H1 (cell line): ENCODE measurements around the gene DCXR. TPM values are rescaled to one million over a fixed set of nuclear protein-coding genes. Genes with fewer than 3 reads are reported as not detected.

Experiments
- CTCF ChIA-PET: fragments of 300-600 bp; sonication (Branson Sonifier 250); formaldehyde crosslinking; loops from one replicate; lab custom pipeline; 2021; ENCODE audit not compliant: partially characterized antibody; lab: Charles Lee
- POLR2A ChIA-PET: fragments of 300-600 bp; sonication (Branson Sonifier 250); formaldehyde crosslinking; loops from one replicate; lab custom pipeline; 2021; ENCODE audit warnings: inconsistent platforms; ENCODE audit not compliant: partially characterized antibody; lab: Charles Lee
- DNase-seq, 2 experiments: peaks; one replicate each; pipeline versions ENCODE4 v3.0.0 to v3.0.0-alpha.2; 2010 to 2022; ENCODE audit warnings: low spot score in 2 of 2, low read depth in 1 of 2, mixed read lengths in 1 of 2
- FAIRE-seq: peaks from 2 replicates; lab custom pipeline; 2011; peaks lifted over from hg19 to GRCh38; lab: Jason Lieb, UNC
- H2AFZ ChIP-seq: 2 replicates; pipeline ENCODE4 v1.8.1; 2012; ENCODE audit warnings: low read length, inconsistent platforms
- H2AK5ac ChIP-seq: 2 replicates; pipeline ENCODE4 v1.6.1; 2013; ENCODE audit warnings: low read depth, low read length
- H2BK120ac ChIP-seq: replicated peaks from 2 replicates; pipeline ENCODE3; 2013; ENCODE audit warnings: low read depth, low read length, inconsistent platforms
- H2BK12ac ChIP-seq: 2 replicates; pipeline ENCODE4 v1.6.1; 2013; ENCODE audit warnings: low read depth, low read length
- H2BK15ac ChIP-seq: 2 replicates; pipeline ENCODE4 v1.6.1; 2013; ENCODE audit warnings: low read length
- H2BK20ac ChIP-seq: 2 replicates; pipeline ENCODE4 v1.6.1; 2013; ENCODE audit warnings: low read length
- H2BK5ac ChIP-seq: 2 replicates; pipeline ENCODE4 v1.6.1; 2013; ENCODE audit warnings: low read depth, low read length
- H3K14ac ChIP-seq: 2 replicates; pipeline ENCODE4 v1.6.1; 2013; ENCODE audit warnings: inconsistent platforms; ENCODE audit not compliant: insufficient read length
- H3K18ac ChIP-seq: 2 replicates; pipeline ENCODE4 v1.6.1; 2013; ENCODE audit warnings: low read length; ENCODE audit errors: extremely low read depth
- H3K23ac ChIP-seq: 2 replicates; pipeline ENCODE4 v1.6.1; 2013; ENCODE audit warnings: inconsistent platforms; ENCODE audit not compliant: insufficient read length
- H3K23me2 ChIP-seq: 2 replicates; pipeline ENCODE4 v1.6.1; 2013; ENCODE audit warnings: low read depth, low read length
- H3K27ac ChIP-seq: 2 replicates; pipeline ENCODE4 v1.6.1; 2011; ENCODE audit warnings: low read depth, low read length, inconsistent platforms
- H3K27me3 ChIP-seq, 4 experiments: replicated peaks in 1 of 4; 1 replicate in 1 of 4; 2 replicates in 3 of 4; pipeline versions ENCODE4 v1.6.1 to v1.8.1; 2011 to 2013; ENCODE audit warnings: low read length in 3 of 4, mild to moderate bottlenecking in 3 of 4, inconsistent platforms in 2 of 4, mixed read lengths in 2 of 4, moderate library complexity in 1 of 4; ENCODE audit not compliant: control insufficient read depth in 3 of 4, insufficient read depth in 3 of 4; ENCODE audit errors: extremely low read depth in 1 of 4
- H3K36me3 ChIP-seq, 4 experiments: 2 replicates each; pipeline versions ENCODE4 v1.6.1 to v1.8.1; 2011 to 2013; ENCODE audit warnings: mild to moderate bottlenecking in 4 of 4, low read length in 3 of 4, moderate library complexity in 2 of 4, control low read depth in 1 of 4, inconsistent platforms in 1 of 4; ENCODE audit not compliant: insufficient read depth in 4 of 4, control insufficient read depth in 2 of 4
- H3K4ac ChIP-seq: replicated peaks from 2 replicates; pipeline ENCODE3; 2013; ENCODE audit warnings: low read length, low read depth, mixed read lengths, inconsistent platforms; ENCODE audit not compliant: insufficient read length
- H3K4me1 ChIP-seq, 4 experiments: replicated peaks in 1 of 4; 1 replicate in 1 of 4; 2 replicates in 3 of 4; pipeline versions ENCODE4 v1.6.1 to v1.8.1; 2011 to 2013; ENCODE audit warnings: low read length in 3 of 4, inconsistent platforms in 2 of 4, mixed read lengths in 1 of 4; ENCODE audit not compliant: insufficient read depth in 4 of 4, control insufficient read depth in 3 of 4
- H3K4me2 ChIP-seq, 2 experiments: 2 replicates each; pipeline versions ENCODE4 v1.6.1 to v1.8.1; 2011 to 2013; ENCODE audit warnings: low read depth in 2 of 2, low read length in 2 of 2, control low read depth in 1 of 2, inconsistent platforms in 1 of 2, mild to moderate bottlenecking in 1 of 2; ENCODE audit not compliant: insufficient read depth in 1 of 2
- H3K4me3 ChIP-seq, 4 experiments: fragments of 200-600, 300-600 bp in 1 of 4; sonication (generic), shearing (Covaris generic), sonication (Bioruptor Twin) in 1 of 4; 2 replicates each; pipeline versions ENCODE4 v1.5.1 to v1.8.1; 2011 to 2016; ENCODE audit warnings: low read length in 4 of 4, low read depth in 3 of 4, control low read depth in 2 of 4, inconsistent platforms in 2 of 4, mild to moderate bottlenecking in 2 of 4, mixed read lengths in 1 of 4, moderate library complexity in 1 of 4; ENCODE audit not compliant: insufficient read depth in 2 of 4; ENCODE audit errors: extremely low read depth in 1 of 4
- H3K56ac ChIP-seq: replicated peaks from 2 replicates; pipeline ENCODE3; 2013; ENCODE audit warnings: low read depth, mild to moderate bottlenecking, mixed read lengths, low read length, inconsistent platforms; ENCODE audit not compliant: insufficient read length
- H3K79me1 ChIP-seq: 2 replicates; pipeline ENCODE4 v1.6.1; 2013; ENCODE audit warnings: low read depth, low read length, control low read depth
- H3K79me2 ChIP-seq, 2 experiments: 2 replicates each; pipeline versions ENCODE4 v1.6.1 to v1.8.1; 2012 to 2013; ENCODE audit warnings: low read length in 2 of 2, mild to moderate bottlenecking in 2 of 2, inconsistent platforms in 1 of 2; ENCODE audit not compliant: insufficient read depth in 2 of 2, control insufficient read depth in 1 of 2
- H3K9ac ChIP-seq, 4 experiments: replicated peaks in 1 of 4; 1 replicate in 1 of 4; 2 replicates in 3 of 4; pipeline versions ENCODE4 v1.6.1 to v1.8.1; 2011 to 2013; ENCODE audit warnings: low read depth in 3 of 4, low read length in 3 of 4, control low read depth in 2 of 4, mild to moderate bottlenecking in 2 of 4, moderate library complexity in 2 of 4, inconsistent platforms in 1 of 4; ENCODE audit errors: extremely low read depth in 1 of 4
- H3K9me3 ChIP-seq, 2 experiments: 2 replicates each; pipeline versions ENCODE4 v1.6.1 to v1.8.1; 2012 to 2013; ENCODE audit warnings: mild to moderate bottlenecking in 2 of 2, moderate library complexity in 2 of 2, control low read depth in 1 of 2, inconsistent platforms in 1 of 2, low read depth in 1 of 2, low read length in 1 of 2, mixed read lengths in 1 of 2; ENCODE audit not compliant: insufficient read depth in 2 of 2
- H4K20me1 ChIP-seq, 2 experiments: replicated peaks in 1 of 2; 2 replicates each; pipeline versions ENCODE3 to v1.8.1; 2011 to 2013; ENCODE audit warnings: inconsistent platforms in 2 of 2, low read length in 2 of 2, mild to moderate bottlenecking in 1 of 2; ENCODE audit not compliant: insufficient read depth in 2 of 2, control insufficient read depth in 1 of 2
- H4K5ac ChIP-seq: 2 replicates; pipeline ENCODE4 v1.6.1; 2013; ENCODE audit warnings: low read length, low read depth, mixed read lengths, inconsistent platforms; ENCODE audit not compliant: insufficient read length
- H4K8ac ChIP-seq: 2 replicates; pipeline ENCODE4 v1.8.0; 2013; ENCODE audit warnings: mild to moderate bottlenecking, moderate library complexity, low read length, inconsistent platforms; ENCODE audit not compliant: insufficient read depth; ENCODE audit errors: extremely low read depth
- H4K91ac ChIP-seq: replicated peaks from 2 replicates; pipeline ENCODE3; 2013; ENCODE audit warnings: low read length, mixed read lengths, inconsistent platforms; ENCODE audit not compliant: insufficient read length
- BRCA1 ChIP-seq: IDR thresholded peaks from 2 replicates; pipeline ENCODE4 v1.6.1; 2012; ENCODE audit warnings: low read depth, low read length, improper control_type of control experiment
- POLR2AphosphoS5 ChIP-seq: IDR thresholded peaks from 2 replicates; pipeline ENCODE4 v1.6.1; 2011; ENCODE audit warnings: low read depth, low read length
- WGBS, 2 experiments: shearing (Covaris generic) in 1 of 2; methylation state at CpG; one replicate each; pipeline versions ENCODE4 v1.1.6 to v1.1.7; 2013 to 2015; ENCODE audit warnings: low lambda C conversion rate in 2 of 2, mixed read lengths in 2 of 2, inconsistent platforms in 1 of 2, low coverage in 1 of 2, missing lambda C conversion rate in 1 of 2; ENCODE audit not compliant: insufficient replicate concordance in 2 of 2, insufficient coverage in 1 of 2, insufficient read length in 1 of 2; ENCODE audit errors: extremely low coverage in 1 of 2, missing lambda C conversion rate in 1 of 2; 5-methylcytosine and 5-hydroxymethylcytosine counted together
- polyA plus RNA-seq, 7 experiments: library from polyadenylated mRNA; depleted of rRNA in 3 of 7; stranded (reverse) in 5 of 7; unstranded in 2 of 7; fragments of >200 nt in 5 of 7; fragments of 200-250 nt in 2 of 7; gene quantifications; 1 replicate in 5 of 7; 2 replicates in 1 of 7; 4 replicates in 1 of 7; pipeline versions ENCODE4 v1.2.1 to v1.2.3, GENCODE V29; 2011 to 2013; ENCODE audit warnings: missing spikeins in 2 of 7, mixed read lengths in 2 of 7
- total RNA-seq: library from RNA; stranded (reverse); fragmentation: NEBNext Ultra II Directional; extraction: Animal tissue kit (Norgen Biotek cat#: 25700); gene quantifications from 2 replicates; pipeline ENCODE4 v1.2.1, GENCODE V29; 2021

The DCXR gene
- total and polyA plus RNA-seq, 2 of the 8 experiments (the other 6 are each of a cell fraction or from before 2014, with no cell fraction given) = 96.3 to 212 TPM

DNA sequence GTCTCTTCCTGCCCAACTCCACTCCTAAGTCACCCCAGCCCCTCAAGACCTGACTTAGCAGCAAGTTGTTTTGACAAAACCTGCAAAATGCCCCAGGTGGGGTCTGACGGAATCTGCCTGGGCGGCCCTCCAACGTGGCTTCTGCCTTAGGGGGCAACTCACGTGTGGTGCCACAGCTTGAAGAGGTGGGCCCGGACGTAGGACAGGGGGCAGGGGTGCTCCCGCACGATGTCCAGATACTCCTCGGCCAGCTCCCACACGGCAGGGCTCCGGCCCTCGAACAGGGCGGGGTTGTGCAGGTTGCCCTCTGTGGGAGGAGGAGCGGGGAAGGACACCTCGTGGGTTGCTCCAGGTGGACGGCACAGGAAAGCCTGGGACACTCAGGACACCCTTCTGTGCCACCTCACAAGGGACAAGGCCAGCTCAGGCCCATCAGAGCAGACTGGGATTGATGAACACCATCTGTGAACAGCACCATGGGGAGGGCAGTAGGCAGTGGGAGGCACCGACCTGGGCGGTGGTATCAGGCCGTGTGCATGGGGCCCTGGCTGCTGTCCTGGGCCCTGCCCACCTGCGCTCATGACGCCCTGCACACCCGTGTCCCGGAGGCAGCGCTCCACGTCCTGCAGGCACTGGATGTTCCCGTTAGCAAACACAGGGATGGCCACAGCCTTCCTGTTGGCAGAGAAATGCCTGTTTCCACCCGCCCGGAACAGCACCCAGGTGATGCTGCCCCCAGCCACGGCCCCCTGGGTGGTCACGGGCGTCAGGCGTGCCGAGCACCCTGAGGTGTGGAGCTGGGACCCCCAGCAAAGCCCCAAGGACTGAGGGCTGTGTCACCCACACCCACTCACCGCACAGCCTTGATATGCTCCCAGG lies 23.8 kb upstream of the DCXR start:
- Histone ChIP-seq H3K4me1 (peaks cover 0 to 9% (median 5%) of the 10 kb centered on the region in 4 experiments; a peak in 5 of 7 replicates), H2BK120ac (no peak overlapping the region), H3K4ac (no peak overlapping the region), H3K14ac (no peak overlapping the region), H3K18ac (no peak overlapping the region), H4K91ac (no peak overlapping the region), H3K56ac (no peak overlapping the region), H4K20me1 (peaks cover 0 to 11% of the 10 kb centered on the region in 2 experiments), H4K5ac (no peak overlapping the region), H3K9ac (no peak overlapping the region), H3K79me2 (no peaks in the 10 kb centered on the region), H3K27ac (no peak overlapping the region), H3K36me3 (peaks cover 10 to 27% (median 22%) of the 10 kb centered on the region in 4 experiments; a peak in 5 of 8 replicates), H3K23me2 (peaks cover 8% of the 10 kb centered on the region; the same call in 1 of the 2 replicates), H3K27me3 (no peaks in the 10 kb centered on the region), H3K79me1 (peaks cover 5% of the 10 kb centered on the region; the same call in 1 of the 2 replicates), H2BK5ac (no peak overlapping the region), H2BK15ac (no peak overlapping the region), H3K4me2 (no peak overlapping the region), H2BK12ac (no peak overlapping the region), H2BK20ac (no peak overlapping the region), H3K9me3 (no peaks in the 10 kb centered on the region), H3K23ac (no peak overlapping the region), H4K8ac (peak overlapping the region; percentile 41; the same call in 1 of the 2 replicates), H2AK5ac (no peak overlapping the region), H3K4me3 (no peak overlapping the region), H2AFZ (no peak overlapping the region)
- TF ChIP-seq BRCA1 (no peak), POLR2AphosphoS5 (peak; percentile 36; the same call in 1 of the 2 replicates)
- WGBS, 2 experiments = 91% methylated on average over 33 of the region's 34 CpGs; no CpG with 5 or more reads in 1 of the 2 experiments
- POLR2A ChIA-PET = interaction anchor here (0.9 to 16.2 kb wide), 17 partner anchors 4 to 127 kb away, joined by 3 to 161 read pairs (median 5); partner anchors contain the start of genes DUS1L, GPS1, RAC3 and RFNG
- FAIRE-seq (no peak), DNase-seq (no peak)
- CTCF ChIA-PET = interaction anchor here (0.6 to 1.6 kb wide), 8 partner anchors 9 to 432 kb away, joined by 3 to 9 read pairs (median 4); partner anchors contain the start of genes DCXR, GPS1 and RFNG
